Fibroblast of lung (primary cell): ENCODE measurements around the gene PTCHD4. TPM values are rescaled to one million over a fixed set of nuclear protein-coding genes. Genes with fewer than 3 reads are reported as not detected.

Experiments used
- DNase-seq, 2 donors: peaks; one replicate each; pipeline versions ENCODE4 v3.0.0 to v3.0.0-alpha.2; 2010; ENCODE audit warnings: low read depth in 2 of 2
- H2AFZ ChIP-seq: 2 replicates; pipeline ENCODE4 v1.5.1; 2012; ENCODE audit warnings: low read length, control low read depth, inconsistent platforms
- H3K27ac ChIP-seq: 2 replicates; pipeline ENCODE4 v1.5.1; 2011; ENCODE audit warnings: low read length, control low read depth; ENCODE audit not compliant: insufficient read depth
- H3K27me3 ChIP-seq: 2 replicates; pipeline ENCODE4 v1.5.1; 2011; ENCODE audit warnings: mild to moderate bottlenecking, low read length; ENCODE audit not compliant: control insufficient read depth, insufficient read depth
- H3K36me3 ChIP-seq: 2 replicates; pipeline ENCODE4 v1.5.1; 2011; ENCODE audit warnings: low read length; ENCODE audit not compliant: control insufficient read depth, insufficient read depth
- H3K4me1 ChIP-seq: 2 replicates; pipeline ENCODE4 v1.5.1; 2011; ENCODE audit warnings: low read length; ENCODE audit not compliant: control insufficient read depth, insufficient read depth; ENCODE audit errors: extremely low read depth
- H3K4me2 ChIP-seq: 2 replicates; pipeline ENCODE4 v1.5.1; 2011; ENCODE audit warnings: low read length, control low read depth; ENCODE audit not compliant: insufficient read depth; ENCODE audit errors: extremely low read depth
- H3K4me3 ChIP-seq, 4 experiments: fragments of 200-600 bp in 1 of 4; sonication (generic) in 1 of 4; replicated peaks in 1 of 4; 2 replicates each; pipeline ENCODE4 v1.5.1; 2011 to 2016; ENCODE audit warnings: low read length in 4 of 4, low read depth in 3 of 4, mild to moderate bottlenecking in 3 of 4, control low read depth in 2 of 4, inconsistent platforms in 1 of 4, mixed read lengths in 1 of 4; ENCODE audit not compliant: insufficient read depth in 1 of 4; ENCODE audit errors: control extremely low read depth in 1 of 4
- H3K79me2 ChIP-seq: 2 replicates; pipeline ENCODE4 v1.5.1; 2012; ENCODE audit warnings: mild to moderate bottlenecking, low read length, inconsistent platforms; ENCODE audit not compliant: control insufficient read depth, insufficient read depth
- H3K9ac ChIP-seq: 2 replicates; pipeline ENCODE4 v1.5.1; 2011; ENCODE audit warnings: mild to moderate bottlenecking, low read length, control low read depth; ENCODE audit not compliant: insufficient read depth
- H3K9me3 ChIP-seq: 2 replicates; pipeline ENCODE4 v1.5.1; 2012; ENCODE audit warnings: low read depth, low read length; ENCODE audit not compliant: control insufficient read depth, insufficient read depth
- H4K20me1 ChIP-seq: 2 replicates; pipeline ENCODE4 v1.5.1; 2011; ENCODE audit warnings: low read length; ENCODE audit not compliant: control insufficient read depth, insufficient read depth; ENCODE audit errors: extremely low read depth
- EZH2 ChIP-seq: IDR thresholded peaks from 2 replicates; pipeline ENCODE4 v1.5.1; 2012; ENCODE audit warnings: low read length, control low read depth, mild to moderate bottlenecking; ENCODE audit errors: missing control alignments
- polyA plus RNA-seq, 2 donors: library from polyadenylated mRNA; depleted of rRNA in 1 of 2; stranded (reverse) in 1 of 2; unstranded in 1 of 2; fragments of >200 nt; gene quantifications; 2 replicates each; pipeline ENCODE4 v1.2.1, GENCODE V29; 2011 to 2012; ENCODE audit warnings: missing spikeins in 1 of 2
- total RNA-seq: library from RNA; depleted of rRNA; stranded (reverse); fragments of >200 nt; gene quantifications from 2 replicates; pipeline ENCODE4 v1.2.1, GENCODE V29; 2014
- TF ChIP-seq, protein P1 (sequence below), 2 donors: IDR thresholded peaks in 1 of 2; conservative IDR thresholded peaks in 1 of 2; 1 replicate in 1 of 2; 2 replicates in 1 of 2; pipeline ENCODE4 v1.5.1; 2011 to 2012; ENCODE audit warnings: low read length in 2 of 2, control low read depth in 1 of 2, inconsistent platforms in 1 of 2, low read depth in 1 of 2, mild to moderate bottlenecking in 1 of 2

Gene PTCHD4
- total and polyA plus RNA-seq, 2 donors (not counting 1 experiment from before 2014, with no cell fraction given): 0.57 to 5.8 TPM

DNA sequence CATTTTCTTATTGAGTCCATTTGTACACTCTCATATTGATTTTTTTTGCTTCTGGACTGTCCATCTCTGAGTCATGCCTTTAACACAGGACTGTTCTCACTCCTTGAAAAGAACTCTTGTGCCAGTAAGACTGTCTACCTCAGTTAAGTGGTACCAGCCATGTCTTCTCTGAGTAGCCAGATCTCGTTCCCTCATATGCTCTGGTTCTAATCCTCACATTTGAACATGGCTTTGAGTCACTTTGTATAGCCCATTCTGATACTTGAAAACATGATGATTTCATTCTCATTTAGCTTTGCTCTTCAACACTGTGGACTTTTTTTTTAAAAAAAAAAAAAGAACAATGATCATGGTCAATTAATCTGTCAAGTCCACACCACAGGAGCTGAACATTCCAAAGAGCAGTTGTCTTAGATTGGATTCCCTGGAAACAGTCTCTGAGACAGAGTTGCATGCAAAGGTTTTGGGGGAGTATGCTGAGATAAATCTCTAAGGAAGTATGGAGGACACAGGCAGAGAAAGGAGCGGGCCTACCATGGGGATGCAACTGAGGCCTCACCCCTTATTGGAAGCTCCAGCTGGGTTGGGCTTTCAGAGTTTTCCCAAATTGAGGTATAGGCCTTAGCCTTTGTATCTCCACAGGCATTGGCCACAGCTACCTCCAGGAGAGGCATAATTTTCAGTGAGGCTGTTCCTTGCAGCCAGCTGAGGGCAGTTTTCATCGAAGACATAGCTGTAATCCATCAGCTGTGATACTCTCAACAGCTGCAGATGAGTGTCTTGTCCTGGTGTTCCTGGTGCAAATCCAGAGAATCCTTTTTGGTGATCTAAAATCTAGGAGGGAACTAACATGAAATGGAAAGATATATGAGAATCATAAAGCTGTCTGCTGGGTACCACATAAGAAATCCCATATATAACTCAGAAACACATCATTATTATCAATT lies 6.0 kb upstream of the PTCHD4 start:
- TF ChIP-seq EZH2: no peak
- TF ChIP-seq, protein P1, sequence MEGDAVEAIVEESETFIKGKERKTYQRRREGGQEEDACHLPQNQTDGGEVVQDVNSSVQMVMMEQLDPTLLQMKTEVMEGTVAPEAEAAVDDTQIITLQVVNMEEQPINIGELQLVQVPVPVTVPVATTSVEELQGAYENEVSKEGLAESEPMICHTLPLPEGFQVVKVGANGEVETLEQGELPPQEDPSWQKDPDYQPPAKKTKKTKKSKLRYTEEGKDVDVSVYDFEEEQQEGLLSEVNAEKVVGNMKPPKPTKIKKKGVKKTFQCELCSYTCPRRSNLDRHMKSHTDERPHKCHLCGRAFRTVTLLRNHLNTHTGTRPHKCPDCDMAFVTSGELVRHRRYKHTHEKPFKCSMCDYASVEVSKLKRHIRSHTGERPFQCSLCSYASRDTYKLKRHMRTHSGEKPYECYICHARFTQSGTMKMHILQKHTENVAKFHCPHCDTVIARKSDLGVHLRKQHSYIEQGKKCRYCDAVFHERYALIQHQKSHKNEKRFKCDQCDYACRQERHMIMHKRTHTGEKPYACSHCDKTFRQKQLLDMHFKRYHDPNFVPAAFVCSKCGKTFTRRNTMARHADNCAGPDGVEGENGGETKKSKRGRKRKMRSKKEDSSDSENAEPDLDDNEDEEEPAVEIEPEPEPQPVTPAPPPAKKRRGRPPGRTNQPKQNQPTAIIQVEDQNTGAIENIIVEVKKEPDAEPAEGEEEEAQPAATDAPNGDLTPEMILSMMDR (conservative IDR thresholded peaks at IDR 0.05 in 1 of 2, IDR thresholded peaks at IDR 0.05 in 1 of 2; ENCODE audit: low read depth in 1 of 2, low read length in 2 of 2): no peak
- no peak overlapping the region for H3K4me2 ChIP-seq
- no peak overlapping the region for H3K4me3 ChIP-seq
- H3K4me1 ChIP-seq: no peaks in the 10 kb centered on the region
- no peaks in the 10 kb centered on the region for H3K36me3 ChIP-seq
- H3K9ac ChIP-seq: no peak overlapping the region
- no peak overlapping the region for H3K27ac ChIP-seq
- H3K27me3 ChIP-seq: no peaks in the 10 kb centered on the region
- no peaks in the 10 kb centered on the region for H4K20me1 ChIP-seq
- H3K9me3 ChIP-seq: no peaks in the 10 kb centered on the region
- H3K79me2 ChIP-seq: no peaks in the 10 kb centered on the region
- no peak for DNase-seq
- no peak overlapping the region for H2AFZ ChIP-seq

DNA sequence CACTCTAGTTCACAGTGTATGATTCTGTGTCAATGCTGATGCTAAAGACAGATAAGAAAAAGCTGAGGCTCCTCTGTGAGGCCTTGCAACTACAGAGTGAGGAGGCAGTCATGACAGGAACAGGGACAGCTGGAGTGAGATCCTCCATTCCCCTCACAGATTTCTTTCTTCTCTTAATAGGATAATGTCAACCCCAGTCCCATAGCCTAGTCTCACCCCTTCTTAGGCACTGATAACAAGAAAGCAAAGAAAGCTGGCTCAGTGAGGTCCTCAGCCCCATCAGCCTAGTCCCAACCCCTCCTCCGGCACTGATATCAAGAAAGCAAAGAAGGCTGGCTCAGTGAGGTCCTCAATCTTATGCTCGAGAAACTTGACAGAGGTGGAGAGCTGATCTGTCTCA lies 2.1 kb upstream of the PTCHD4 start:
- H2AFZ ChIP-seq: no peak overlapping the region
- no peaks in the 10 kb centered on the region for H3K27me3 ChIP-seq
- H3K4me3 ChIP-seq: no peak overlapping the region
- H3K27ac ChIP-seq: no peak overlapping the region
- TF ChIP-seq EZH2: no peak
- TF ChIP-seq, protein P1 (conservative IDR thresholded peaks at IDR 0.05 in 1 of 2, IDR thresholded peaks at IDR 0.05 in 1 of 2; ENCODE audit: low read depth in 1 of 2, low read length in 2 of 2): no peak
- H3K9ac ChIP-seq: no peak overlapping the region
- no peaks in the 10 kb centered on the region for H3K9me3 ChIP-seq
- no peaks in the 10 kb centered on the region for H4K20me1 ChIP-seq
- H3K79me2 ChIP-seq: no peaks in the 10 kb centered on the region
- no peaks in the 10 kb centered on the region for H3K36me3 ChIP-seq
- no peak for DNase-seq
- H3K4me2 ChIP-seq: no peak overlapping the region
- no peaks in the 10 kb centered on the region for H3K4me1 ChIP-seq

- Histone ChIP-seq H4K20me1 (no peaks in the 10 kb centered on the region), H3K27me3 (no peaks in the 10 kb centered on the region), H2AFZ (no peak overlapping the region), H3K9me3 (no peaks in the 10 kb centered on the region), H3K4me3 (no peak overlapping the region), H3K4me1 (no peaks in the 10 kb centered on the region), H3K4me2 (no peak overlapping the region), H3K27ac (no peak overlapping the region), H3K79me2 (no peaks in the 10 kb centered on the region), H3K9ac (no peak overlapping the region), H3K36me3 (no peaks in the 10 kb centered on the region)
- TF ChIP-seq, protein P1 (conservative IDR thresholded peaks at IDR 0.05 in 1 of 2, IDR thresholded peaks at IDR 0.05 in 1 of 2; ENCODE audit: low read depth in 1 of 2, low read length in 2 of 2): no peak
- no peak for TF ChIP-seq EZH2
- DNase-seq: peak in 1 of 2 donors; percentile 42
These were observed 578 bp upstream of the PTCHD4 start for GRCh38 chr6:48111575-48111974.
